HG02623 (cell line): Measurements from ENCODE around the gene FGF19.

Experiments
- ATAC-seq: cut with Tn5 transposase; IDR thresholded peaks from one replicate; pipeline ENCODE4 v1.9.1; 2021; ENCODE audit warnings: moderate library complexity; ENCODE audit not compliant: unreplicated experiment

Gene FGF19

DNA sequence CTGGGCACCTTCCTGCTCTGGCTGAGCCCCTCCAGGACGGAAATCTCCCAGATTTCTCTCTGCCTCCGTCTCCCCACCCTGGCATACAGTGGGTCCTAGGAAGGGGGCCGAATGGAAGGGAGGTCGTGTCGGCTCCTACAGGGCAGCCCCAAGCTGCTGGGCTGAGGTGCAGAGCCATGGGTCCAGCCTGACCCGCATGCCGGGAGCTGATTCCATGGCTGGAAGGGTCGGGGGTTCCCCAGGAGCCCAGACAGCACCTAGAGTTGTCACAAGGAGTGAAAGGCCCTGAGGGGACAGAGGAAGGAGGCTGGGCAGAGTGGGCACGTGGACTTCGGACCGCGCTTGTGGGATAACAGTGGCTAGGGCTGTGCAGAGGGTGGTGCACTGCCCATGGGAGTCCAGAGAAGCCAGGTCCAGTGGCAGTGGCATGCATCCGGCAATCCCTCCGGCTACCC, 46.3 kb downstream of the FGF19 start:
- no peak for ATAC-seq

DNA sequence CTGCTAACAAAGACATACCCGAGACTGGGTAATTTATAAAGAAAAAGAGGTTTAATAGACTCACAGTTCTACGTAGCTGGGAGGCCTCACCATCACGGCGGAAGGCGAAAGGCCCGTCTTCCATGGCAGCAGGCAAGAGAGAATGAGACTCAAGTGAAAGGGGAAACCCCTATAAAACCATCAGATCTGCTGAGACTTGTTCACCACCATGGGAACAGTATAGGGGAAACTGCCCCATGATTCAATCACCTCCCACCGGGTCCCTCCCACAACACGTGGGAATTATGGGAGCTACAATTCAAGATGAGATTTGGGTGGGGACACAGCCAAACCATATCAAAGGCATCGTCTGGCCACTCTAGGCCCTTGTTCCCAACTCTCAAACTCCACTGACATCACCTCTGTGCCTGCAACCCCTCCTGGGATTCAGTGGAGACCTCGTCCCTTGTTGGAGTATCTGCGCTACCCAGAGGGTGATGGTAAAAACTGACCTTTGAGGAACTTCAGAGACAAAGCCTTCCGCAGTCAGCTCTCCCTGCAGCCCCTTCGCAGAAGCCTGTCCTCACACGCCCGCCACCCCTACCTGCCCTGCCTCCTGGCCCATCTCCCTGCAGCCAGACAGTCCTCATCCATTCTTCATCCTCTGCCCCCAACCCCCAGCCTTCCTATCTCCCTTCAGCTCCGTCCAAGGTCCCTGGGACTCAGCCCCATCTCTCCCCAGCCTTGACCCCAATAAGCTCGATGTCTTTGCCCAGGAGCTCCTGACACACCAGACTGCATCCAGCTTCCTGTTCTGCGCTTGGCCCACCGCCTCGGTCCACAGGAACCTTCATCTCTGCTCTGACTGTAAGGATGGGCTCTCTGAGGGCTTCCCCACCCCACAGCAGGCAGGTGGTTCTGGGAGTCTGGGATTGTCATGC, 47.0 kb downstream of the FGF19 start:
- no peak for ATAC-seq

DNA sequence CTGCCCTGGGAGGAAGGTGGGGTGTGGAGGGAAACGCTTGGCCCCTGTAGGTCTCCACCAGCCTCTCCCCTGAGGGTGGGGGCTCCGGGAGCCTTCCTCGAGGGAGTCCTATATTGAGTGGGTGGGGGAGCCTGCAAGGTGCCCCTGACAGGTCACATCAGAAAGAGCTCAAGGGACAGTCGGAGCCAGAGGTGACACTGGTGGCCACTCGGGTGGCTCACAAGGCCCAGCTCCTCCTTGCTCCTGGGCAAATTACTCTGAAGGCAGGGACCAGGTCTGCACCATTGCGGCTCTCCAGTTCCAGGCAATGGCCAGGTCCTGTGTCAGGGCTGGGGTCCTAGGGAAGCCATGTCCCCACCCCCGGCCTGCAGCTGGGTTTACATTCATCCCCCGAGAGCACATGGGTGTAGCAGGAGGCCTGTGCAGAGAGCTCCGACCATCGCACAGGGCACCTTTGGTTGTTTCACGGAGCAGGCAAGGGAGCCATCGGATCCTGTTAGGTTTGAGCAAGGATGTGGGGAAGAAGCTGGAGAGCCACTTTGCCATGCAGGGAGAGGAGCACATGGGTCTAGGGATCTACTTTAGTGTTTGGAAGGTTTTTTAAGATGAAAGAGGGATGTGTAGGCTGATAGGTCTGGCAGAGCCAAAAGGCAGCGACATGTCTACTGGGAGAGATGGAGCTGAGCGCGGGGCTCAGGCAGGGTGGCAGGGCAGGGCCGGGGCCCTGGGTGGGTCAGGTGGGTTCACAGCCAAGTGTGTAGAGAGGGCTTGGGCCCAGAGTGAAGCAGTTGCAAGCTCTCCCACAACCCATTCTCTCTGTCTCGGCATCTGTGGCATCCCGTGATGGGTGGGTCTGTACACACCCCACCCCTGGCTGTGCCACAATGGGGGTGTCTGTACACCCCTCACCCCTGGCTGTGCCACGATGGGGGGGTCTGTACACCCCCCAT, 48.1 kb downstream of the FGF19 start:
- ATAC-seq = no peak

DNA sequence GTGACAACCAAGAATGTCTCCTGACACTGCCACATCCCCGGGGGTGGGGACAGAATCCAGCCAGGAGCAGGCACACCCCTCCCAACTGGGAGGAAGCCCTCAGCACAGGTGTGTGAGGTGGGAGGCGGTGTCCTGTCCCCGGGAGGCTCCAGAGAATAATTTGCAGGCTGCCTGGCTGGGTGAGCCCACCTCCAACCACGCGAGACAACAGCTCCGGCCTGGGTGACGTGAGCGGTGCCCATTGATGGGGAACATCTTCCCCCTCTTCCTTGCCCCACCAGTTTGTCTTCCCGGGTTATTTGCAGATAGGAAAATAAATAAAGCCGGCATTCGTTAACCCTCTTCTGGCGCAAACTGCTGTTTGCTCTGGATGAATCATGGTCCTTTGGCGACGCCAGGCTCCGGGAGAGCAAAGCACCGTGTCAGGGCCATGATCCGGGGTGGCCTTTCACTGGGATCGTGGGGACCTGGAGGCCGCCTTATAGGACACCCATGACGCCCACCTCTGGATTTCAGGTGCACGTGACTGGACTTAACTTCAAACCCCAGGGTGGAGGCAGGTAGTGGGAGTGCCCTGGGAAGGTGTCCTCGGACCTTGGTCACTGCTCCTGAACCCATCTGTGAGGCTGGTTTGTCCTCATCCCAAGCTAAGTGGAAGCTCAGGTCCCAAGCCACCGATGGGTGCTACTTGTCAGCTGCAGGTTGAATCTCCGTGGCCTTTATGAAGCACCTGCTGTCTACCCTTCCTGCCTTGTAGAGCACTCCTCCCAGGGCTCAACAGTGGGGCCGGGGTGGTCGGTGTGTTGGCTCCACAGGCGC, 49.0 kb downstream of the FGF19 start:
- ATAC-seq = no peak

DNA sequence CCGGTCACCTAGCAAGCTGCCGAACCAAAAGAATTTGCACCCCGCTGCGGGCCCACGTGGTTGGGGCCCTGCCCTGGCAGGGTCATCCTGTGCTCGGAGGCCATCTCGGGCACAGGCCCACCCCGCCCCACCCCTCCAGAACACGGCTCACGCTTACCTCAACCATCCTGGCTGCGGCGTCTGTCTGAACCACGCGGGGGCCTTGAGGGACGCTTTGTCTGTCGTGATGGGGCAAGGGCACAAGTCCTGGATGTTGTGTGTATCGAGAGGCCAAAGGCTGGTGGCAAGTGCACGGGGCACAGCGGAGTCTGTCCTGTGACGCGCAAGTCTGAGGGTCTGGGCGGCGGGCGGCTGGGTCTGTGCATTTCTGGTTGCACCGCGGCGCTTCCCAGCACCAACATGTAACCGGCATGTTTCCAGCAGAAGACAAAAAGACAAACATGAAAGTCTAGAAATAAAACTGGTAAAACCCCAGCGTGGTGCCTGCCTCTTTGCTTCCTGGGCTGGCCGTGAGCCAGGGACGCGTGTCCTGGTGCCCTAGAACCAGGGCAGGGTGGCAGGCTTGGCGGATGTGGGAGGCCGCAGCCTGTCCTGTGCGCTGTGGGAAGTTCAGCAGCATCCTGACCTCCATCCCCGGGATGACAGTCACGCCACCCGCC, 49.7 kb downstream of the FGF19 start:
- no peak for ATAC-seq

DNA sequence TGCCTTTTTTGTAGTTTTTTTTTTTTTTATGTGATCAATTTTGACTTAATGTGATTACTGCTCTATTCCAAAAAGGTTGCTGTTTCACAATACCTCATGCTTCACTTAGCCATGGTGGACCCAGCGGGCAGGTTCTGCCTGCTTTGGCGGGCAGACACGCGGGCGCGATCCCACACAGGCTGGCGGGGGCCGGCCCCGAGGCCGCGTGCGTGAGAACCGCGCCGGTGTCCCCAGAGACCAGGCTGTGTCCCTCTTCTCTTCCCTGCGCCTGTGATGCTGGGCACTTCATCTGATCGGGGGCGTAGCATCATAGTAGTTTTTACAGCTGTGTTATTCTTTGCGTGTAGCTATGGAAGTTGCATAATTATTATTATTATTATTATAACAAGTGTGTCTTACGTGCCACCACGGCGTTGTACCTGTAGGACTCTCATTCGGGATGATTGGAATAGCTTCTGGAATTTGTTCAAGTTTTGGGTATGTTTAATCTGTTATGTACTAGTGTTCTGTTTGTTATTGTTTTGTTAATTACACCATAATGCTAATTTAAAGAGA, 50.3 kb downstream of the FGF19 start:
- ATAC-seq = no peak

DNA sequence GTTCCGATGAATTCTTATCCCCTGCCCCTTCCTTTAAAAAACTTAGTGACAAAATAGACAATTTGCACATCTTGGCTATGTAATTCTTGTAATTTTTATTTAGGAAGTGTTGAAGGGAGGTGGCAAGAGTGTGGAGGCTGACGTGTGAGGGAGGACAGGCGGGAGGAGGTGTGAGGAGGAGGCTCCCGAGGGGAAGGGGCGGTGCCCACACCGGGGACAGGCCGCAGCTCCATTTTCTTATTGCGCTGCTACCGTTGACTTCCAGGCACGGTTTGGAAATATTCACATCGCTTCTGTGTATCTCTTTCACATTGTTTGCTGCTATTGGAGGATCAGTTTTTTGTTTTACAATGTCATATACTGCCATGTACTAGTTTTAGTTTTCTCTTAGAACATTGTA, 50.8 kb downstream of the FGF19 start:
- ATAC-seq = no peak

DNA sequence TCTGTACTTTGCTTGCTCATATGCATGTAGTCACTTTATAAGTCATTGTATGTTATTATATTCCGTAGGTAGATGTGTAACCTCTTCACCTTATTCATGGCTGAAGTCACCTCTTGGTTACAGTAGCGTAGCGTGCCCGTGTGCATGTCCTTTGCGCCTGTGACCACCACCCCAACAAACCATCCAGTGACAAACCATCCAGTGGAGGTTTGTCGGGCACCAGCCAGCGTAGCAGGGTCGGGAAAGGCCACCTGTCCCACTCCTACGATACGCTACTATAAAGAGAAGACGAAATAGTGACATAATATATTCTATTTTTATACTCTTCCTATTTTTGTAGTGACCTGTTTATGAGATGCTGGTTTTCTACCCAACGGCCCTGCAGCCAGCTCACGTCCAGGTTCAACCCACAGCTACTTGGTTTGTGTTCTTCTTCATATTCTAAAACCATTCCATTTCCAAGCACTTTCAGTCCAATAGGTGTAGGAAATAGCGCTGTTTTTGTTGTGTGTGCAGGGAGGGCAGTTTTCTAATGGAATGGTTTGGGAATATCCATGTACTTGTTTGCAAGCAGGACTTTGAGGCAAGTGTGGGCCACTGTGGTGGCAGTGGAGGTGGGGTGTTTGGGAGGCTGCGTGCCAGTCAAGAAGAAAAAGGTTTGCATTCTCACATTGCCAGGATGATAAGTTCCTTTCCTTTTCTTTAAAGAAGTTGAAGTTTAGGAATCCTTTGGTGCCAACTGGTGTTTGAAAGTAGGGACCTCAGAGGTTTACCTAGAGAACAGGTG, 51.8 kb downstream of the FGF19 start:
- no peak for ATAC-seq

DNA sequence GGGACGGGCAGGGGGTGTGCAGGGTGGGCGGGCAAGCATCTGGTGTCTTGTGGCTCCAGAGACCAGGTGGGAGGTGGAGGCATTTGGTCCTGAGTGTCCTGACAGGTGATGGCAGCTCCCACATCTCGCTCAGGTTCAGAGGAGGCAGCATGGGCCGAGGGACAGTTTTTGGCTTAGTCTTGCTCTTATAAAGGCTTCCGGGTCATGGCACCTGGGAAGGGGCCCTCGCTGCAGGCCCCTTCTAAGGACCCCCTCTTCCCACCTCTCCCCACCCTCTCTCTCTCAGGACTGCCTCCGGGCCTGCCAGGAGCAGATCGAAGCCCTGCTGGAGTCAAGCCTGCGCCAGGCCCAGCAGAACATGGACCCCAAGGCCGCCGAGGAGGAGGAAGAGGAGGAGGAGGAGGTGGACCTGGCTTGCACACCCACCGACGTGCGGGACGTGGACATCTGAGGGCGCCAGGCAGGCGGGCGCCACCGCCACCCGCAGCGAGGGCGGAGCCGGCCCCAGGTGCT, 52.9 kb downstream of the FGF19 start:
- ATAC-seq = no peak

DNA sequence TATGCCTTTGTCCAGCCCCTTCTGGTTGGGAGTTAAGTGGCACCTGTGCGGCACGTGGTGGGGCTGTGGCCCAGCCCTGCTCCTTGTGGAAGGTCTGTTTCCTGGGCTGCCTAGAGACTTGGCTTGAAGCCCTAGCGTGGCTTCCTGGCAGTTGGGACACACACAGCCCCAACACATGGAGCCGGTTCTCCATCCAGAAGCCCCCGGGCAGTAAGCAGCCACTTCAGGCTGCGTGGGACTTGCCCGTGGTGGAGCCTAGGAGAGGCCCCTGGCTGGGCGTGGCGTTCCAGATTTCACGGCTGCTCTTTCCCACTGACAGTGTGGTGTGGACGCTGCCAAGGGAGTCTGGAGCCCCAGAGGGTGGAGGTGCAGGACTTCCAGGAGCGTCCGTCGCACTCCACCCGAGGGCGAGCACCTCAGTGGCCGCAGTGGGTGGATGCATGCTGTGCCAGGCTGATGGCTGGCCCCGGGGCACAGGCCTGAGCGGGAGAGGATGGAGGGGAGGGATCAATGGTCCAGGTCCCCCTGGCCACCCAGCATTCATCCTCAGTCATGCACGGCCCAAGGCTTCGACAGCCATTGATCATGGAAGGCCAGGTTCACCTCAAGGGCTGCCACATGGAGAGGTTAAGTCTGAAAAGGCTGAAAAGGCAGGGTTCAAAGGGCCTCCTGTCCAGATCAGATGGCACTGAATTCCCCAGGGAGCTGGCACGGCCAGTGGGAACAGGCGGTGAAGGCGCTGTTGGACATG, 53.6 kb downstream of the FGF19 start:
- no peak for ATAC-seq

DNA sequence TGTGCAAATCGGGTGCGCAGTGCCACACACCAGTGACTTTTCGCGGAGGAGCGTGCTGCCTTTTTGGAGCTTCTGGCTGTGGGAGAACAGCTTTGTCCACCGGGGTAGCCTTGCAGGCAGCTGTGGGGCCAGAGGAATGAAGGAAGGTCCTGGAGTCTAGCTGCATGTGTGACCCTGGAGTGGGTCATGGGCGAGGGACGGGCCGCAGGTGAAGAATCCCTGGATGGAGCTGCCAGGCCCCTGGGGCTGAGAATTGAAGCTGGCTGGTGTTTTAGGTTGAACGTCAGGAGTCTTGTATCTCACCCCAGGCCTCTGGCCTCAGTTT, 54.3 kb downstream of the FGF19 start:
- no peak for ATAC-seq

DNA sequence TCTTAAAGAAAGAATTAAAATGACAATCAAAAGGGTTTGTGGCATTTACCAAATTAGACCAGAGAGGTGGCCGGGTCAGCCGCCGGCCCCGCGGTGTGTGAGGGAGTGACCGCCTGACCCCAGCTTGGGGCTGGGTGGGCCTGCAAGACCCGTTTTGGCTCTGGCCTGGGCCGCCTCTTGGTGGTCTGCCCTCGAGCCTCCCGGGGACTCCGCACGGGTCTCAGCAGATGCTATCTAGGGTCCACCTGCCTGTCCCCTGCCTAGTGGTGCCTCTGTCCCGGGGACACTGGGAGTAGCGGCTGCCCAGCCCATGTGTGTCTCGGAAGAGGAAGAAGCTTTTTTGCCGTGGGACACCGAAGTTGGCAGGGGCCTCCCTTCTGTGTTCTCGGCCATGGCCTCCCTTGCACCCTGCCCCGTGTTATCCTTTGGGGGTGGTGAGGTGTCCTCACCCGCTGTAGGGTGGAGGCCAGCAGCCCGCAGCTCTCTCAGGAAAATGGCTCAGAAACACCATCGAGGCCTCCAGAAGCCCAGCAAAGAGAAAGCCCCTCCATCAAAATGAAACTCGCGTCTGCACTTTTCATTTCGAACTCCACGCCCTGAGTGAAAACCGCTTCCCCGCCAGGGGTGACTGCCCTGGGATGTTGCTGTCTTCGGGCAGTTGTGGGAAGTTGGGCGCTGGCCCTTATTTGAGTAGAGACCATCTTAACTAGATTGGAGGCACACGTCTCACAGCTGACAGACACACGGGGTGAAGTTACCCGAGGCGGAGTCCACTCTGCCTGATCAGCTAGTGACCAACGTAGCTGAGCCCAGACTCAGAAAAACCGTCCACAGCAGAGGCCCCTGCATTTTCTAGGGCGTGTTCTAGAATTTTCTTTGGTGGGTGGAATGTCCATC, 54.9 kb downstream of the FGF19 start:
- ATAC-seq = no peak
